SK-N-SH (cell line): ENCODE results near the gene AGT. TPM values are rescaled to one million over a fixed set of nuclear protein-coding genes. Genes with fewer than 3 reads are reported as not detected.
"Not testable (repeated sequence)": the region's sequence is repeated elsewhere in the genome, so short reads cannot be mapped to it uniquely, and the experiment has no call there.

Source experiments
- CTCF ChIA-PET: fragments of 300-600, 350-600 bp; formaldehyde crosslinking; extraction: SDS; loops from one replicate; lab custom pipeline; 2021; lab: Yijun Ruan, JAX
- POLR2A ChIA-PET: fragments of 350-600 bp; sonication (Branson Sonifier 250); formaldehyde crosslinking; extraction: SDS; loops from one replicate; lab custom pipeline; 2020; ENCODE audit warnings: antibody characterized with exemption, inconsistent platforms; lab: Yijun Ruan, JAX
- DNase-seq: peaks from one replicate; pipeline ENCODE4 v3.0.0; 2012
- H2AFZ ChIP-seq: fragments of 200-600 bp; sonication (generic); 2 replicates; pipeline ENCODE4 v1.8.1; 2016; ENCODE audit warnings: antibody characterized with exemption, mild to moderate bottlenecking, low read depth
- H3F3A ChIP-seq: fragments of 200-600 bp; sonication (generic); replicated peaks from 2 replicates; pipeline ENCODE3; 2016; ENCODE audit warnings: antibody characterized with exemption, mild to moderate bottlenecking; ENCODE audit not compliant: insufficient read depth
- H3K27ac ChIP-seq, 2 experiments: fragments of 200-500 bp in 1 of 2; fragments of 200-600 bp in 1 of 2; sonication (Bioruptor generic) in 1 of 2; sonication (generic), shearing (Covaris generic) in 1 of 2; 2 replicates each; pipeline versions ENCODE4 v1.5.1 to v1.6.1; 2014 to 2016; ENCODE audit warnings: low read depth in 2 of 2, inconsistent platforms in 1 of 2, low read length in 1 of 2, mild to moderate bottlenecking in 1 of 2, mixed read lengths in 1 of 2
- H3K27me3 ChIP-seq: fragments of 200-600 bp; sonication (generic), shearing (Covaris generic); 2 replicates; pipeline ENCODE4 v1.6.1; 2016; ENCODE audit warnings: mixed run types; ENCODE audit not compliant: insufficient read depth
- H3K36me3 ChIP-seq, 2 experiments: fragments of 200-500 bp in 1 of 2; fragments of 200-600 bp in 1 of 2; sonication (Bioruptor generic) in 1 of 2; sonication (generic) in 1 of 2; replicated peaks in 1 of 2; 2 replicates each; pipeline versions ENCODE3 to v1.5.1; 2014 to 2016; ENCODE audit warnings: low read length in 1 of 2, mild to moderate bottlenecking in 1 of 2; ENCODE audit not compliant: insufficient read depth in 2 of 2, control insufficient read depth in 1 of 2
- H3K4me1 ChIP-seq, 2 experiments: fragments of 200-500 bp in 1 of 2; fragments of 200-600 bp in 1 of 2; sonication (Bioruptor generic) in 1 of 2; sonication (generic), shearing (Covaris generic) in 1 of 2; 2 replicates each; pipeline versions ENCODE4 v1.5.1 to v1.6.1; 2014 to 2016; ENCODE audit warnings: low read depth in 1 of 2, low read length in 1 of 2, mixed run types in 1 of 2; ENCODE audit not compliant: insufficient read depth in 2 of 2, control insufficient read depth in 1 of 2
- H3K4me2 ChIP-seq: fragments of 200-600 bp; sonication (generic), shearing (Covaris generic); 2 replicates; pipeline ENCODE4 v1.6.1; 2017; ENCODE audit warnings: mixed run types
- H3K4me3 ChIP-seq, 2 experiments: fragments of 200-500 bp in 1 of 2; fragments of 200-600 bp in 1 of 2; sonication (Bioruptor generic) in 1 of 2; sonication (generic), shearing (Covaris generic) in 1 of 2; 2 replicates each; pipeline versions ENCODE4 v1.5.1 to v1.8.1; 2014 to 2016; ENCODE audit warnings: low read depth in 2 of 2, inconsistent platforms in 1 of 2, low read length in 1 of 2, mild to moderate bottlenecking in 1 of 2, mixed read lengths in 1 of 2, moderate library complexity in 1 of 2
- H3K79me2 ChIP-seq: fragments of 200-600 bp; sonication (generic); 2 replicates; pipeline ENCODE4 v1.8.1; 2017; ENCODE audit warnings: mild to moderate bottlenecking; ENCODE audit not compliant: insufficient read depth
- H3K9ac ChIP-seq: fragments of 200-600 bp; sonication (generic); 2 replicates; pipeline ENCODE4 v1.6.1; 2017; ENCODE audit warnings: mixed run types
- H3K9me2 ChIP-seq: fragments of 200-600 bp; sonication (generic); 2 replicates; pipeline ENCODE4 v1.6.1; 2017; ENCODE audit warnings: mixed run types
- H3K9me3 ChIP-seq: fragments of 200-600 bp; sonication (generic); 2 replicates; pipeline ENCODE4 v1.6.1; 2017; ENCODE audit warnings: mixed run types, mild to moderate bottlenecking, moderate library complexity
- H4K20me1 ChIP-seq: fragments of 200-600 bp; sonication (generic); 2 replicates; pipeline ENCODE4 v1.6.1; 2017; ENCODE audit warnings: mild to moderate bottlenecking, mixed run types; ENCODE audit not compliant: insufficient read depth
- ELF1 ChIP-seq: IDR thresholded peaks from 2 replicates; pipeline ENCODE4 v1.4.0; 2012
- EP300 ChIP-seq, 2 experiments: IDR thresholded peaks; 2 replicates each; pipeline versions ENCODE4 v1.4.0 to v1.6.1; 2012; ENCODE audit warnings: borderline replicate concordance in 1 of 2, low read depth in 1 of 2, low read length in 1 of 2
- FOXM1 ChIP-seq: IDR thresholded peaks from 2 replicates; pipeline ENCODE4 v1.4.0; 2012; ENCODE audit warnings: low read depth, mild to moderate bottlenecking
- GABPA ChIP-seq: IDR thresholded peaks from 2 replicates; pipeline ENCODE4 v1.4.0; 2012; ENCODE audit warnings: low read depth, mild to moderate bottlenecking
- NFIC ChIP-seq: IDR thresholded peaks from 2 replicates; pipeline ENCODE4 v1.4.0; 2012; ENCODE audit warnings: borderline replicate concordance
- PBX3 ChIP-seq: IDR thresholded peaks from 2 replicates; pipeline ENCODE4; 2012
- RAD21 ChIP-seq: IDR thresholded peaks from 2 replicates; pipeline ENCODE4 v1.6.1; 2012; ENCODE audit warnings: mild to moderate bottlenecking, low read length
- RXRA ChIP-seq: IDR thresholded peaks from 2 replicates; pipeline ENCODE4 v1.4.0; 2012; ENCODE audit warnings: low read depth, mild to moderate bottlenecking, borderline replicate concordance
- TAF1 ChIP-seq: IDR thresholded peaks from 2 replicates; pipeline ENCODE4 v1.6.1; 2012; ENCODE audit warnings: low read depth, mild to moderate bottlenecking, low read length, moderate library complexity, borderline replicate concordance
- TCF12 ChIP-seq: IDR thresholded peaks from 2 replicates; pipeline ENCODE4 v1.4.0; 2012
- USF2 ChIP-seq: fragments of 150-350 bp; IDR thresholded peaks from 2 replicates; pipeline ENCODE4 v1.6.1; 2017; ENCODE audit warnings: antibody characterized with exemption, low read length, low read depth, borderline replicate concordance
- ZBTB33 ChIP-seq: IDR thresholded peaks from 2 replicates; pipeline ENCODE4 v1.4.0; 2012; ENCODE audit warnings: low read depth, borderline replicate concordance
- WGBS: methylation state at CpG from one replicate; pipeline ENCODE4 v1.1.6; 2017; ENCODE audit warnings: low lambda C conversion rate; 5-methylcytosine and 5-hydroxymethylcytosine counted together
- polyA plus RNA-seq, 3 experiments: library from polyadenylated mRNA; depleted of rRNA; stranded (reverse); fragments of >200 nt; gene quantifications; 2 replicates each; pipeline ENCODE4 v1.2.3, GENCODE V29; 2012

The AGT gene
- polyA plus RNA-seq, 1 of the 3 experiments (the other 2 are of a cell fraction): 0.39 TPM

DNA sequence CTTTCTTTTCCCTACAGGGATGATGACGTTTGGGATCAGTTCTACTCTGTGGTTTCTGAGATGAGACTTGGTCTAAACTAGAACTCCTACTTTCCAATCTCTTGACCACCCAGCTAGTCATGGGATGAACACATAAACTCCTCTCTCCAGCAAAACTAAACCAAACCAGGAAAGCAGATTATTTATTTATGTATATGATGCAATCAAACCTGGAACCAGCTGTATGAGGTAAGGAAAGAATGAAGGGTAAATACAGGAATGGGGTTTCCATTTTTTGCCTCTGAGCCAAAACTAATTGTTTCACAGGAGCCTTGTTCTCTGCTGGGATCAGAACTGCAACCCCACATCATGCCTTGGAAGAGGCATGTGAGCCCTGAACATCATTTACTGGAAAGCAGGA, 3.3 kb upstream of the AGT start:
- no peak overlapping the region for H3K27ac ChIP-seq
- H3F3A ChIP-seq: no peaks in the 10 kb centered on the region
- TF ChIP-seq TCF12 (no peak), GABPA (no peak), TAF1 (no peak), ZBTB33 (no peak), PBX3 (no peak), EP300 (IDR thresholded peaks at IDR 0.05; ENCODE audit: borderline replicate concordance in 1 of 2, low read depth in 1 of 2, low read length in 1 of 2) (no peak), RXRA (no peak), NFIC (no peak), RAD21 (no peak), USF2 (no peak), FOXM1 (no peak), ELF1 (no peak)
- no peak overlapping the region for H3K4me3 ChIP-seq
- H3K9me2 ChIP-seq: no peaks in the 10 kb centered on the region
- DNase-seq: no peak
- H4K20me1 ChIP-seq: no peaks in the 10 kb centered on the region
- H3K79me2 ChIP-seq: no peaks in the 10 kb centered on the region
- WGBS: 42% methylated on average over 1 of the region's 1 CpG
- ChIA-PET CTCF (no interaction called here), POLR2A (no interaction called here)
- H2AFZ ChIP-seq: no peak overlapping the region
- no peak overlapping the region for H3K9ac ChIP-seq
- peaks cover 0 to 10% of the 10 kb centered on the region in 2 experiments; a peak in 1 of 4 replicates for H3K4me1 ChIP-seq
- H3K27me3 ChIP-seq: no peaks in the 10 kb centered on the region
- H3K36me3 ChIP-seq: no peaks in the 10 kb centered on the region
- no peak overlapping the region for H3K4me2 ChIP-seq
- H3K9me3 ChIP-seq: no peaks in the 10 kb centered on the region

- H3K79me2 ChIP-seq, POLR2A ChIA-PET, H3K27ac ChIP-seq, H3K36me3 ChIP-seq, H3F3A ChIP-seq, H3K27me3 ChIP-seq, H3K9me2 ChIP-seq, DNase-seq, CTCF ChIA-PET, H3K9me3 ChIP-seq, H3K4me3 ChIP-seq, H3K4me2 ChIP-seq, H4K20me1 ChIP-seq, H3K9ac ChIP-seq, H2AFZ ChIP-seq: not testable (repeated sequence)
- H3K4me1 ChIP-seq: peaks cover 0 to 10% of the 10 kb centered on the region in 2 experiments; a peak in 1 of 4 replicates
- 20% methylated on average over 3 of the region's 3 CpGs for WGBS
These were observed 2.5 kb upstream of the AGT start for GRCh38 chr1:230716453-230716852.
